HG03280 (cell line): ENCODE data around the gene TXLNB.

Source experiments
- ATAC-seq: cut with Tn5 transposase; IDR thresholded peaks from one replicate; pipeline ENCODE4 v1.9.1; 2021; ENCODE audit warnings: mild to moderate bottlenecking, moderate library complexity; ENCODE audit not compliant: unreplicated experiment

The TXLNB gene

GRCh38 chr6:139291813-139292619 lies at the start of gene TXLNB:
TXLNB (minus strand) TSS chr6:139291998; CDS start chr6:139288899, 3,099 bp downstream.
- peak; percentile 69 for ATAC-seq

GRCh38 chr6:139341060-139341459 lies 49.3 kb upstream of the TXLNB start:
- no peak for ATAC-seq

DNA sequence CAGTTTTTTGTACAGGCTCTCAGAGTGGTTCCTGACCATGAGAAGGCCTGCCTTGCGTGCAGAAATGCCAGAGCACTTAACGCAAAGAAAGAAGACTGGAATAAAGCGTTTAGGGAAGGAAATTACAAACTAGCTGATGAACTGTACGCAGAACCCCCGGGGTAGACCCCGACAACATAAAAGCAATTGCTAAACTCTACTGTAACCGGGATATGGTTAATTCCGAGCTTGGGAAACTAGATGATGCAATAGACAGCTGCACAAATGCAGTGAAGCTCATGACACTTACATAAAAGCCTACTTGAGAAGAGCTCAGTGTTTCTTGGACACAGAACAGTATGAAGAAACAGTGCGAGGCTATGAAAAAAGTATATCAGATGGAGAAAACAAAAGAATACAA lies 47.0 kb upstream of the TXLNB start:
- no peak for ATAC-seq

GRCh38 chr6:139337830-139338229 lies 46.0 kb upstream of the TXLNB start:
- no peak for ATAC-seq

GRCh38 chr6:139337001-139337400 lies 45.2 kb upstream of the TXLNB start:
- no peak for ATAC-seq

GRCh38 chr6:139336488-139336887 lies 44.7 kb upstream of the TXLNB start:
- ATAC-seq, result no peak

DNA sequence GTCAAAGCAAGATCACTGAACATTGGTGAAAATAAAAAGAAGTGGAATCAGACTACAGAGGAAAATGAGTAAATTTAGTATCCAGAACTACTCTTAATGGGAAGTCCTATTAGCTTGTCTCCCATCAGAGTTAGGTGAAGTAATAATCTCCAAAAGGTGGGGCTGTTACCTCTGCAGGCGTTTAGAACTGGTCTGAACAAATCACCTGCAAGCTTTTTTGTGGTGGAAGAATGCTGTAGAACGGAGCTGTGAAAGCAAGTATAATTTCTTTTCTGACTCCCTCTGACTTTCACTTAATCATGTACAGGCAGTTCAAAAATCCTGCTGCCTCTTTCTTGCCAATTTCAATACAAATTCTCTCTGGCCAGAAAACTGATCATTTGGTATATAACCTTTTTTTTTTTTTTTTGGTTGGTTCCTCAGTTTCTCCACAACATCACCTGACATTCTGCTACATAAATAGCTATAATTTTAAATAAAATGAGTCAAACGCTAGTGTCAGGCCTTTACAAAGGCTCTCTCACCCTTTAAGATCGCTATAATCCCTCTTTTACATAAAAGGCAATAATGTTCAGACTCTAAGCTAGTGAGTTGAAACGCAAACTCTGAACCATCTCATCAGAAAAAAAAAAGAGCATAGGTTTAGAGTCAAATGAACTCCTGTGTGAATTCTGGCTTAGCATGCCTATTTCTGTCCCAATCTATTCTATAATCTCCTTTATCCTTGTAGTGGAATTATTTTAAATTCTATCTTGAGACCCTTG lies 43.8 kb upstream of the TXLNB start:
- no peak for ATAC-seq

- ATAC-seq, result no peak
Measured at GRCh38 chr6:139334806-139335446, 43.1 kb upstream of the TXLNB start.

GRCh38 chr6:139330826-139331500 lies 39.2 kb upstream of the TXLNB start:
- ATAC-seq, result no peak

DNA sequence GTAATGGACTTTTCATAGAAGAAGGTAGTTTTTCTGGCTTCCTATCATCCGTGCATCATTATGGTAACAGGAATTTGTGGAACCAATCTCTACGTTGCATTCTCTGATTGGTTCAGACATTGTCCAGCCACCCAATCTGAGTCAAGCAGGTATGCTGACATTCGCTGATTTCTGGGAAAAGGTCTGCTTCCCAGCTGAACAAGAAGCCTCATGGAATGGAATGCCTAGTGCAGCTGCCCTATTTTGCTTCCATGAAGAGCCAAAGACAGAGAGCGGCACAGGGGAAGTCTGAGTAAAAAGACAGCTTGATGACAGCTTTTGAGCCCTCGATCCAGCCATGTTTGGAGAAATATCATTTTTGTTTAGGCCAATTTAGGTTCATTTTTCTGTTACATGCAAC lies 38.5 kb upstream of the TXLNB start:
- no peak for ATAC-seq

- no peak for ATAC-seq
Measured at GRCh38 chr6:139329224-139329623, 37.4 kb upstream of the TXLNB start.

- no peak for ATAC-seq
Measured at GRCh38 chr6:139327038-139327437, 35.2 kb upstream of the TXLNB start.

DNA sequence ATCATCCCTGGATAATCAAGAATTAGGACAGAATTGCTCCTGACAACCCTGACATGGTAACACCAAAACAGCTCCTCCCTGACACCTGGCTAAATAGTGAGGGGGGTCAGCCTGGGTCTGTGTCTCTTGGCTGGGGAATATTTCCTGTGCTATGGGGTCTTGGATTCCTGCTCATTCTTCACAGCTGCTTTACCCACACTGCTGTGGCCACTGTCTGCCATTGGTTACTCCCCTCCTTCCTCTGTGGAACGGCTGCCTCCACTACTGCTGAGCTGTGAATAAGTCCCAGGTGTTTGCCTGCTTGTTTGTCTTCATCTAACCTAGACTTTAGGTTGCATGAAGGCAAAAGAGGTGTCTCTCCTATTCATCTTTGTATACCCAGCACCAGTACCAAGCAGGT lies 33.9 kb upstream of the TXLNB start:
- no peak for ATAC-seq

GRCh38 chr6:139325125-139325524 lies 33.3 kb upstream of the TXLNB start:
- ATAC-seq, result peak; percentile 42

DNA sequence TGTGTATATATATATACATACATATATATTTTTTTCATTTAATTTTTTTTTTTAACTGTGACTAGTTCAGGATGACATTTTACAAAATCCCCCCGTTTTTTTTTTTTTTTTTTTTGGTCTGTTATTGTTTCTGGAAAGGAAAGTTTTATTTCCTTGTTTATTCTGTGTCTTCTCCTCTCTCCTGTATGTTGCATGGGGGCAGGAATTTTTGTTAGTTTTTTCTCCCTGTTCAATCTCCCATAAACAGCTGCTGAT lies 32.4 kb upstream of the TXLNB start:
- ATAC-seq, result no peak

GRCh38 chr6:139323511-139324300 lies 31.9 kb upstream of the TXLNB start:
- ATAC-seq, result peak; percentile 46

DNA sequence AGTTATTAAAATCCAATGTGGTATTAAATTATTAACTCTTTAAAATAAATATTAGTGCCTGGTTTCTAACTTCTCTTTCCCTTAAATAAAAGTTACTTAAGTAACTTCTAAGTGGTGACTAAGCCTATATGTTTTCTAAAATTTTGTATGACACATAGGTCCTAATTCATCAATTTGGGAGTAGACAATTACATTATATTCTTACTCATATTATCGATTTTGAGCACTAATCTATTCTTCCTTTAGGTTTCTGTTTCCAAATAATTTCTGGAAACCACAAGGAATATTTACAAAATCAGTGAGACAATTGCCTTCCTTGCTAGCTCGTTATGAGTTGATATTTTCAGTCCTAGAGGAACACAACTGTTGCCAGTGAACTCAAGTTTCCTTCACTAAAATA lies 28.3 kb upstream of the TXLNB start:
- no peak for ATAC-seq

DNA sequence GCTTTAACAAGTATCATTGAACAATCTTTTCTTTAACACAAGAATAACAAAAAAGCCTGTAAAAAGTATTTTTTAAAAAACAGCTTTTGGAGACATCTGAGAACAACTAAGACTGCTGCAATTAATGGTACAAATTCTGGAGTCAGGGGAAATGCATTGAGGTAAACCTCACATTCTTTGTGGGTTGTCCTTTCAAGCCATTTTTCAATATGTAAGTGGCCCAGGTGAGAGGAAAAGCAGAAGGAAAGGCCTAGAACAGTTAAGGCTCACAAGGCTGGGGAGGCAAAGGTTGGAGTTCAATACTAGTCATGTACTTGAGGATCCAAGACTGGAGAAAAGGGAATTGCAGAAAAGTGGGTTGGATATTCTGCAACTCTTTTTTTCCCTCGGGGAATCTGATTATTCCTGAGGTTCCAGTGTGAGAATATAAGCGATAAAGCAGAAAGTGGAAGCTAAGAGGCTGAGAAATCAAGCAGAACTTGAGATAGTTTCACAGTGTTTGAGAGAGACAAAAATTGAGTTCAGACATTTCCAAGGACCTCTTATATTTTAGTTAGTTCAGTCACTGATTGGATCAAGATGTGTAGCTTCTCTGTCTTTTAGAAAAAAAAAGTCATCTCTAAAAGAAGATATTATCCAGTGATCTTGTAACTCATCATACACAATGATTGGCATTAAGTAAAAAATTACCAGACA lies 25.0 kb upstream of the TXLNB start:
- ATAC-seq, result no peak

GRCh38 chr6:139313784-139314545 lies 22.2 kb upstream of the TXLNB start:
- ATAC-seq, result no peak
